Activated naive CD4-positive, alpha-beta T cell treated with anti-CD3 and anti-CD28 coated beads, Interleukin-2, amount 50 U/mL, for 72 hours (primary cell): ENCODE measurements around the gene MYADM. TPM values are rescaled to one million over a fixed set of nuclear protein-coding genes. Genes with fewer than 3 reads are reported as not detected.
A peak's percentile ranks its signal among the peaks of the same experiment; 100 is the strongest.
"Not testable (repeated sequence)": the region's sequence is repeated elsewhere in the genome, so short reads cannot be mapped to it uniquely, and the experiment has no call there.

ENCODE experiments used
- ATAC-seq, 2 donors: fragments of 150-1000 bp; cut with Tn5 transposase; 2 replicates each; pipeline ENCODE4 v1.10.0; 2021; ENCODE audit warnings: mild to moderate bottlenecking in 2 of 2, moderate library complexity in 2 of 2
- DNase-seq, 2 donors: peaks; one replicate each; pipeline ENCODE4 v3.0.0; 2021 to 2022; ENCODE audit warnings: low spot score in 2 of 2
- H3K27ac Mint-ChIP-seq, 2 donors: one replicate each; pipeline ENCODE4 v1.8.0; 2022; ENCODE audit warnings: mild to moderate bottlenecking in 2 of 2, mixed read lengths in 2 of 2
- H3K36me3 Mint-ChIP-seq, 2 donors: one replicate each; pipeline ENCODE4 v1.8.0; 2022; ENCODE audit warnings: mixed read lengths in 2 of 2
- H3K9me3 Mint-ChIP-seq, 2 donors: one replicate each; pipeline ENCODE4 v1.8.0; 2022; ENCODE audit warnings: mixed read lengths in 2 of 2
- total RNA-seq, 2 donors: library from RNA; stranded (reverse); gene quantifications; one replicate each; pipeline ENCODE4 v1.2.3, GENCODE V29; 2022

Gene MYADM
- total RNA-seq, 2 donors from 2014 or later = 33.1 to 89.8 TPM

- H3K36me3 Mint-ChIP-seq = peaks cover 5 to 15% of the 10 kb centered on the region in 2 donors
- ATAC-seq = peak; percentile 21 to 33
- peak; percentile 70 to 72 for DNase-seq
- peak overlapping the region; percentile 98 for H3K27ac Mint-ChIP-seq
- no peaks in the 10 kb centered on the region for H3K9me3 Mint-ChIP-seq
Observed at GRCh38 chr19:53865918-53866864, 1.5 kb upstream of the MYADM start.

- Mint-ChIP-seq H3K27ac (peak overlapping the region; percentile 98), H3K9me3 (no peaks in the 10 kb centered on the region), H3K36me3 (peaks cover 5 to 21% of the 10 kb centered on the region in 2 donors)
- DNase-seq (no peak), ATAC-seq (no peak)
Observed at GRCh38 chr19:53866865-53867224, 838 bp upstream of the MYADM start.

- peak overlapping the region; percentile 96 to 98 for H3K27ac Mint-ChIP-seq
- peaks cover 5 to 22% of the 10 kb centered on the region in 2 donors for H3K36me3 Mint-ChIP-seq
- DNase-seq (peak; percentile 52 to 58), ATAC-seq (no peak)
- no peaks in the 10 kb centered on the region for H3K9me3 Mint-ChIP-seq
Observed at GRCh38 chr19:53868091-53868891, 608 bp downstream of the MYADM start.

- ATAC-seq (peak; percentile 73), DNase-seq (peak; percentile 87 to 91)
- Mint-ChIP-seq H3K27ac (peak overlapping the region; percentile 55 to 98), H3K9me3 (no peaks in the 10 kb centered on the region), H3K36me3 (peaks cover 13 to 30% of the 10 kb centered on the region in 2 donors)
Observed at GRCh38 chr19:53868892-53869804, 1.5 kb downstream of the MYADM start.

- not testable (repeated sequence) for H3K9me3 Mint-ChIP-seq, ATAC-seq, DNase-seq
- Mint-ChIP-seq H3K27ac (peak overlapping the region; percentile 29 to 98), H3K36me3 (peaks cover 21 to 38% of the 10 kb centered on the region in 2 donors)
Observed at GRCh38 chr19:53869805-53870484, 2.3 kb downstream of the MYADM start.

GRCh38 chr19:53870485-53870844 is 2.8 kb downstream of the MYADM start:
- Mint-ChIP-seq H3K27ac (peak overlapping the region in 1 of 2 donors; percentile 42), H3K9me3 (no peaks in the 10 kb centered on the region), H3K36me3 (peaks cover 22 to 43% of the 10 kb centered on the region in 2 donors)
- DNase-seq (no peak), ATAC-seq (no peak)

- peaks cover 22 to 49% of the 10 kb centered on the region in 2 donors for H3K36me3 Mint-ChIP-seq
- peak overlapping the region; percentile 50 to 76 for H3K27ac Mint-ChIP-seq
- ATAC-seq = no peak
- no peaks in the 10 kb centered on the region for H3K9me3 Mint-ChIP-seq
- DNase-seq = no peak
Observed at GRCh38 chr19:53871454-53871853, 3.8 kb downstream of the MYADM start.

- peaks cover 22 to 56% of the 10 kb centered on the region in 2 donors for H3K36me3 Mint-ChIP-seq
- H3K27ac Mint-ChIP-seq = peak overlapping the region in 1 of 2 donors; percentile 70
- ATAC-seq = no peak
- H3K9me3 Mint-ChIP-seq = no peaks in the 10 kb centered on the region
- no peak for DNase-seq
Observed at GRCh38 chr19:53872762-53873161, 5.1 kb downstream of the MYADM start.

GRCh38 chr19:53873773-53874605 is 6.3 kb downstream of the MYADM start:
- no peak for ATAC-seq
- H3K36me3 Mint-ChIP-seq = peaks cover 17 to 49% of the 10 kb centered on the region in 2 donors
- peak overlapping the region; percentile 18 to 70 for H3K27ac Mint-ChIP-seq
- no peaks in the 10 kb centered on the region for H3K9me3 Mint-ChIP-seq
- DNase-seq = no peak

GRCh38 chr19:53874606-53874990 is 6.9 kb downstream of the MYADM start:
- peaks cover 17 to 49% of the 10 kb centered on the region in 2 donors for H3K36me3 Mint-ChIP-seq
- no peaks in the 10 kb centered on the region for H3K9me3 Mint-ChIP-seq
- H3K27ac Mint-ChIP-seq = peak overlapping the region; percentile 18 to 70
- no peak for DNase-seq
- no peak for ATAC-seq

- ATAC-seq (no peak), DNase-seq (no peak)
- Mint-ChIP-seq H3K36me3 (peaks cover 17 to 46% of the 10 kb centered on the region in 2 donors), H3K9me3 (no peaks in the 10 kb centered on the region), H3K27ac (peak overlapping the region in 1 of 2 donors; percentile 70)
Observed at GRCh38 chr19:53875602-53876325, 8.1 kb downstream of the MYADM start.

GRCh38 chr19:53876651-53877224 is 9.1 kb downstream of the MYADM start:
- ATAC-seq (no peak), DNase-seq (no peak)
- no peaks in the 10 kb centered on the region for H3K9me3 Mint-ChIP-seq
- peaks cover 17 to 36% of the 10 kb centered on the region in 2 donors for H3K36me3 Mint-ChIP-seq
- peak overlapping the region; percentile 7 to 45 for H3K27ac Mint-ChIP-seq

- Mint-ChIP-seq H3K27ac (peak overlapping the region; percentile 7 to 45), H3K36me3 (peaks cover 17 to 35% of the 10 kb centered on the region in 2 donors), H3K9me3 (no peaks in the 10 kb centered on the region)
- ATAC-seq (no peak), DNase-seq (peak in 1 of 2 donors; percentile 34)
Observed at GRCh38 chr19:53877361-53877766, 9.7 kb downstream of the MYADM start.

GRCh38 chr19:53878776-53879139 is 11.1 kb downstream of the MYADM start:
- Mint-ChIP-seq H3K9me3 (no peaks in the 10 kb centered on the region), H3K36me3 (peaks cover 13 to 30% of the 10 kb centered on the region in 2 donors), H3K27ac (peak overlapping the region in 1 of 2 donors; percentile 22)
- ATAC-seq (peak; percentile 1), DNase-seq (no peak)
